HG02759 (cell line): ENCODE results near the gene BCL2L1.
"Not testable (repeated sequence)": the region's sequence is repeated elsewhere in the genome, so short reads cannot be mapped to it uniquely, and the experiment has no call there.

Source experiments
- ATAC-seq: cut with Tn5 transposase; IDR thresholded peaks from one replicate; pipeline ENCODE4 v1.9.1; 2021; ENCODE audit warnings: mild to moderate bottlenecking, moderate library complexity; ENCODE audit not compliant: unreplicated experiment

The BCL2L1 gene

GRCh38 chr20:31677553-31678260 lies 45.0 kb downstream of the BCL2L1 start:
- ATAC-seq: no peak

DNA sequence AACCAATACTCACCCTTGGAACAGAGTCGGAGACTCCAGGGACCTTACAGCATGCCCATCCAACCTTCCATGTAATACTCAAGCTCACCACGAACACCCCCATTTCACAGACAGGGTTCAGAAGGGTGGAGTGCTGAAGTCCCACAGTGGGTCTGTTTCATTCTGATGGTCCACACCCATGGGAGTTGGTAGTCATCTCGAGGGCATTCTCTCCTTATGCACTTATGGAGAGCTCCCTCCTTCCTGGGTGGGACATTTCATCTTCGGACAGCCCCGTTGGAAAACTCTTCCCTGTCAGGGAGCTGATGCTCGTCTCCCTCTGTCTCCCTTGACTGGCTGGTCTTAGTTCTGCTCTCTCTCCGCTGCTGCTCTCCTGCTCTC lies 46.1 kb downstream of the BCL2L1 start:
- ATAC-seq: no peak

DNA sequence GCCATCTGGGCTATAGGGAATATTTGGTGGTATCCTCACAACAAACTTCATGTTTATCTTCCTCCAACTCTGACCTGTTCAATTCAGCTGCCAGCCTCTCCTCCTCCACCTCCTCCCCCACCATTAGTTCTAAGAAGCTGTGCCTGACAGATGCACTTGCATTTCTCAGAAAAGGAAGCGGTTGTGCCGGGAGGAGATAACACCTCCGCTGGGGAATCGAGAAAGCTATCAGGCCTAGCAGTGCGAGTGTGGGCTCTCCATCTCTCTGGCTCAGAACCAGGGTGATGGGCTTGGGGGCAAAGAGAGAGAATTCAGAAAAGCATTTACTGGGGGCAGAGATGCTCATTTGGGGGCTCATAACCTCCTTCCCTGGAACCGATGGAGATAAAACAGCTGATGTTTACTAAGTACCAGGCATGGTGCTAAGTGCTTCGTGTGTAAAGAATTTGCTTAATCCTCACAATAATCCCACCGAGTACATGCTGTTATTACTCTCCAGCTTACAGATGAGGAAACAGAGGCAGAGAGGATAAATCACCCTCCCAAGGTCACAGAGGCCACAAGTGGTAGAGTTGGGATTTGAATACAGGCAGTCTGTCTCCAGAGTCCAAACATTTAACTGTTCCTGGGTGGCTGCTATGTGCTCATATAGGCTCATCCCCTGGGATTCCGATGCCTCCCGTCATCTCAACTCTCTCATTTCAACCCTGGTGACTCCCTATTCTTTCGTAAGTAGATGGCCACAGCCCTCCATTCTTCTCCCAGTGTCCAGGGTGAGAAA lies 46.6 kb downstream of the BCL2L1 start:
- ATAC-seq: peak; percentile 48

DNA sequence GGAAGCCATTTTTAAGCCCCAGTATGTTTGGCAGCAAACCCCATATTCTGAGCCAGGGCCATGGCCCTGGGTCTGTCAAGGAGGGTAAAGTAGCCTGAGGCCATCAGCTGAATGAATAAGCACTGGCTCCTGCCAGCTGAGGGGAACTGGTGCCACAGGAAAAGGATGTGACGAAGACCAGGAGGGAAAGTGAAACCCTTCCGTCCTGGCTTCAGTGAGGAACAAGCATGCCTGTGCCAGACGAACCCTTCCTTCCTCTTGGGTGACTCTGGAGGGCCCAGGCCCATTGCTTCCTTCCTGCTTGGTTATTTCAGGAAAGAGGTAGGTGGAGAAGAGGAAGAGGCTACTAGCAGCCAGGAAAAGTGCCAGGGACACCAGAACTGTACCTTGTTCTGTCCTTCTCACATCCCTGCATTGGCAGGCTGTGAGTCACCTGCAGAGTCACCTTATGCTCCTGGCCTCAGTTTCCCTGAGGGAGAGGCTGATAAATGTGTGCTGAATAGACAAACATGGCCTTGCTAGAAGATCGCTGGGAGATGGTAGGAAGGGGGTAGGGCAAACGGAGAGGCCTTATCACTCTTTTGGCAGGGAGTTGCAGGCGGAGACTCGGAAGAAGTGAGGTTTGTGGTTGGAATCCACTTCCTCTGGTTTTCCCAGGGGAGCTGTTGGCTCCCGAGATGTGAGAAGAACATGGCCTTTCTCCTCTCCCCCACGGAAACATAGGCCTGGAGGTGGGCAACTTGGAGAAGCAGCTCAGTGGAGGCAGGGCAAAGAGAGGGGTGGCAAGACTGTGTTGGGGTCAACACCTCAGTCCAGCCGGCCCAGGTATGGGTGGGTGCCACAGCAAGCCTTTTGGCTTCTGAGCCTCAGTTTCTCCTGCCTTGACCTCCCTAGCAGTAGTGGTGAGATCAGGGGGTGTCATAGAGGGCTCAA lies 47.5 kb downstream of the BCL2L1 start:
- ATAC-seq: peak; percentile 85

DNA sequence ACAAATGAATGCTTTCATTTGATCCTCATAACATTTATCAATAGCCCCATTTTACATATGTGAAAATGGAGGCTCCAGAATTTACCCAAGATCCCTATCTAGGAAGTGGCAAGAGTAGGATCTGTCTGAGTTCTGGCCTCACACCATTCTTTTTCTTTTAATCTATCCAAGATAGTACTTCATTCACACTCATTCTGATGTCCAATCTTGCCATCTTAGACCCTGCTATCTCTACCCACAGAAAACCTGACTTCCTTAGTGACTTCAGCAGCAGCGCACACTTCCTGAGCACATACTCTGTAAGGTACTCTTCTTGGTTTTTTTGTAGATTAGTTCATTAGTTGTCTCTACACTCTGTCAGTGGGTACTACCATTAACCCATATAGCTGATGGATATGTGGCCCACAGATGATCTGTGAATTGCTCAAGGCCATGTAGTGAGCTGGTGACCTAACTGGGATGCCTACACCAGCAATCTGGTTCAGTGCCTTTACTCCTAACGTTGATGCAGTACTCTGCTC lies 48.7 kb downstream of the BCL2L1 start:
- no peak for ATAC-seq

DNA sequence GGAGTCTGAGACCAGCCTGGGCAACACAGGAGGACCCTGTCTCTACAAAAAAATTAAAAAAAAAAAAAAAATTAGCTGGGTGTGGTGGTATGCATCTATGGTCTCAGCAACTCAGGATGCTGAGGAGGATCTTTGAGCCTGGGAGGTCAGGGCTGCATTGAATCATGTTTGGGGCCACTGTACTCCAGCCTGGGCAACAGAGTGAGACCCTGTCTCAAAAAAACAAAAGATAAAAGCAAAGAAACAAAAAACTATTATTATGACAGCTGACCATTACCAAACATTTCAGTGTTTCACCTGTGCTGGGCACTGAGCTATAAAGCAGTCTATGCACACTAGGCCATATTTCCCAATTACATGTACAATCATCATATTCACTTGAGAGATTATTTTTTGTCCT lies 49.2 kb downstream of the BCL2L1 start:
- ATAC-seq: no peak

- no peak for ATAC-seq
Observed at GRCh38 chr20:31671324-31671723, 51.3 kb downstream of the BCL2L1 start.

DNA sequence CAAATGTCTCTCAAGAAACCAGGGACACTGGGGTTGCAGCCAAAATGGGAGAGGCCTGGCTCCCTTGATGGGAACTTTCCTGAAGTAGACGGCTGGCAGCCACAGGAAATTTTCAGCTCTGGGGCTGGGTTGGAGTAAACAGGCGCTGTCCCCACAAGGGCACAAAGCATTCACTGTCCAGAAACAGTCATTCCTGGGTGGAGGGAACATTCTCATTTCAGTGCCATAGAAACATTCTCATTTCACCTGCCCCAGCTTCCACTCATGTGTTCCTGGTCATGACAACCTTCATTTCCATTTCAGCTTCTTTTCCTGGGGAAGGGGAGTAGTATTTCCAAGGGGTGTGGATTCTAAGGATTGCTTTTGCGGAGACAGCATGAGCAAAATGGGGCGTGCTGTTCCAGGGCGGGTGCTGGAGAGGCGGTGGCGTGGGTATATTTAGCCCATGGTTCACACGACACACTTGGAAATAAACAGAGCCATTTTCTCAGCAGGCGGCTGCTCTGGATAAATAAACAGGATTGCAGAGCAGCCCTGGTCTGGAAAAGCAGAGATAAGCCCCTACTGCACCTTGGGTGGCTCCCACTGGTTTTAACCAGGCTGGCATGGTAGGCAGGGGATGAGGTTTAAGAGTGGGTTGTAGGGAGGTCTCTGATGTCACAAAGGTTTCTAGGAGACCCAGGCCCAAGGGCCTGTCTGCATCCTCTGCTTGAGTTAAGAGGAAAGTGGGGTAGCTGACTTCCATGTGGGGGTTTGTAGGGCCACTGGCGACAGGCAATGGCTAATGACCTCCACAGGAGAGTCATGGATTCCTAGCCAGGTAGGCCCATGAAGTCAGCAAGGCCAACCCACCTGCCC lies 52.1 kb downstream of the BCL2L1 start:
- no peak for ATAC-seq

GRCh38 chr20:31669876-31670275 lies 52.8 kb downstream of the BCL2L1 start:
- ATAC-seq: no peak

GRCh38 chr20:31668944-31669343 lies 53.7 kb downstream of the BCL2L1 start:
- ATAC-seq: not testable (repeated sequence)

GRCh38 chr20:31667315-31668285 lies 55.1 kb downstream of the BCL2L1 start:
- no peak for ATAC-seq

DNA sequence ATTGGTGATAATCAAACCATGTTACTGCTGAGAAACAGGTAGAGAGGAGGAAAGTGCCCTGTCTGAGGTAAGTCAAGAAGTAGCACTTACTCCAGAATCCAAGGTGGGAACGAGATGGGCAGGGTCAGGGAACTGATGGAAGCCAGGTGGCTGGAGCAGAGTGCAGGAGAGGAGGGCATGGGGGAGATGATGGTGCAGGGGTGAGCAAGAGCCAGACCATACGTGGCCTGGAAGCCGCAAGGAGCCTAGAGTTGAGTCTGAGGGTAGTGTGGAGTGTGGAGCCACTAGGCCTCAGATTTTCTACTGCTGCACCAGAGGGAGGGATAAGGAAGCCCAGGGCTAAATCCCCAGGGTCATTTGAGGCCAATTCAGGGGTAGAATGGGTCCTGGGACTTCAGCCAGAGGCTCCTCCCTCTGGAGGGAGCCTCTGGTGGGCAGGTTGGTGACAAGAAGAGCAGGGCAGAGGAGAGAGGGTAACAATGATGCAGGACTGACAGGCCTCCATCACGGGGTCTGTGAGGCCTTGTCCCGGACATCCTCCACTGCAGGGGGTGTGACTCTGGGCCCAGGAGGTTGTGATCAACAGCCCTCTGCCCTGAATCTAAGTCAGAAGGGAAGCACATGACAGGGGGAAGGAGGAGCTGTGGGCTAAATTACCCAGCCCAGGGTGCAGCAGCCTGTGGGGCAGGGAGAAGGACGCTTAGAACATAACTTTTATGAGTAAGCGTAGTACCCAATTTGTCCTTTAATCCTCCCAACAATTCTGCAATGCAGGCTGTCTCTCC lies 56.2 kb downstream of the BCL2L1 start:
- ATAC-seq: no peak

GRCh38 chr20:31665753-31666152 lies 56.9 kb downstream of the BCL2L1 start:
- no peak for ATAC-seq

DNA sequence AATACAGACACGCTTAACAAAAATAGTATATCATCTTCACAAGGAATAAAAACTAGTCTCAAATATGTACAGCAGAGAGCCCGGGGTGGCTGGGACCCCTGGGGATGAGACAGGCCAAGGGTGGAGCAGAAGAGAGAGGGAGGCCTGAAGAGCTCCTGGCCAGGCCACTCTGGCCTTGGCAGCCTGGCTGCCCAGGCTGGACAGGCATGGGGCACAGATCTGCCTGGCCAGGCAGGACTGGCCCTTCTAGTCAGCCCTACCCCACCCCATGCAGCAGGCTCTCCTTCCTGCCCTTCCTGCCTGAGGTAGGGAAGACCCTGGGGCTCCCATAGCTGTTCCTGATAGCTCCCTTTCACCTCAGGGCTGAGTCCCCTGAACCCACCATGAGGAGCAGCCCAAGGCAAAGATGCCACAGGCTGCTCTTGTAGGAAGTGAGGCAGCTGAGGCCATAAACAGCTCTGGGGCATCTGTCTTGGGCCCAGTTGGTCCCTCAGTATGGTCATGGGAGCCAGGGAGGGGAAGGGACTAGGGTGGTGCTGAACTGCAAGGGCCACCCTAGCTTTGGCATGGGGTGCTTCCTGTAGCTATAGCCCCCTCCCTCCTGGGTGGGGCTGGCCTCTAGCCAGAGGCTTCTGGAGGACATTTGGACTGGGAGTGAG lies 57.8 kb downstream of the BCL2L1 start:
- ATAC-seq: no peak

DNA sequence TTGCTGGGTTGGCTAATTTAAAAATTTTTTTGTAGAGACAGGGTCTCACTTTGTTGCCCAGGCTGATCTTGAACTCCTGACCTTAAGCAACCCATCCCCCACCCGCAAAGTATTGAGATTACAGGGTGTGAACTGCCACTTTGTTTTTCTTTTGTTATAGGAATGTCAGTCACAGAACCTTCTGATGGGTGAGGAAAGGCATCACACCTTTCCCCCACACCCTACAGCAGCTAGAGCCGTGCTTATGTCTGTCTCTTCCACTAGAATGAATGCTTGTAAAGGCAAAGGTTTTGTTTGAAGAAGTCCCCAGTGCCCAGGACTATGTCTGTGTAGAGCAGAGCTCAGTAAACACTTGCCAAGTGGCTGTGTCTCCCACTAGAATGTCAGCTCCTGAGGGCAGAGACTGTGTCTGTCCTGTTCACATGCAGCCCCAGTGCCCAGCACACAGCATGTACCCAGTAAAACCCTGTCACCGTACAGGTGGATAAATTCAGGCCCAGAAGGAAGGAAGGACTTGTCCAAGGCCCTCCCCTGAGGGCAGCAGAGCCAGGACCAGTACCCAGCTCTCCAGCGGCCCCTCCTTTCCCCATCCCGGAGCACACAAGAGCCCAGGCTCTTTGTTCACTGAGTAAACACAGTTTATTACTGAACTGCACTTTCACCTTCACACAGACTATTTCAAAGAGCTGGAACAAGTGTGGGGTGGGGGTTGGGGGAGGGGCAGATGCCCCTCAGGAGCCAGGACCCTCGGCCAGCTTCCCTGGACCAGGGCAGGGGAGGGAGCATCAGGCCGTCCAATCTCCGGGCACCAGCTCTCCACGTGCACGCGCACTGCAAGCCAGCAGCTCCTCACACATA lies 58.6 kb downstream of the BCL2L1 start:
- no peak for ATAC-seq

DNA sequence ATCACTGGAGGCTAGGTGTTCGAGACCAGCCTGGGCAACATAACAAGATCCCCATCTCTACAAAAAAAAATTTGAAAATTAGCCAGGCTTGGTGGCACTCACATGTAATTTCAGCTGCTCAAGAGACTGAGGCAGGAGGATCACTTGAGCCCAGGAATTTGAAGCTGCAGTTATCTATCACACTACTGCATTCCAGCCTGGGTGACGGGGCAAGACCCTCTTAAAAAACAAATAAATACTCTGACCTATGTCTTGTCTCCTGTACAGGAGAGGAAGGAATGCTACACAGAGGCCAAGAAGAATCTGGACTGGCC lies 59.2 kb downstream of the BCL2L1 start:
- no peak for ATAC-seq

DNA sequence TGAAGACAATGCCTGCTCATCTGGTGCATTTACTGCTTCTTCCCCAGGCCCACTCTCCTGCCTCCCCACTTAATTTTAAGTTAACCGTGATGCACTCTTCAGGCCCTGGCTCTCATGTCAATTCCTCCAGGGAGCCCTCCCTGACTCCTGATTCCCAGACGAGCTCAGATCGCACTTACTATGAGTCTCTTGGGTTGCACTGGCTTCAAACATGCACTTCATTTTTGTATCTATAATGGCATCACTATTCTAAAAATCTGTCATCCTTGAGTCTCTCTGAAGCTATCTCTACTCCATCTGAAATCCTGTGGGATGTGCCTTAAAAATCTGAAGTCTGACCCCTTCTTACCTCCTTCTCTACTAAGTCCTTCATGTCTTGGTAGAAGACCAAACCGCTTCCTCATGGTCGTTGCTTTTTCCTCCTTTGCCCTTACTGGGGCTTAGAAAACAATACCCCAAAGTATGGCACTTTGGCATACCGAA lies 60.3 kb downstream of the BCL2L1 start:
- no peak for ATAC-seq
